ENCODE data around the gene BST2. TPM values are rescaled to one million over a fixed set of nuclear protein-coding genes. Genes with fewer than 3 reads are reported as not detected.
A peak's percentile ranks its signal among the peaks of the same experiment; 100 is the strongest.

The BST2 gene
- total RNA-seq (2013) = 131 TPM
- polyA plus RNA-seq = 100 to 1,000 TPM; 225 to 284 (median 272) TPM
- 61.9 and 108 TPM in 2 replicates for polyA minus RNA-seq
- total RNA-seq = 10.1 to 51.7 (median 44.2) reads per million in 11 experiments

- H3K27ac Mint-ChIP-seq = peak within 1 kb of the TSS; percentile 93 to 96 (median 96)
- H3K36me3 Mint-ChIP-seq = peaks cover 13 to 34% of the 10 kb centered on the region in 2 donors
- H3K4me3 ChIP-seq (replicated peaks in 1 of 3; ENCODE audit: low read depth in 2 of 3, low read length in 3 of 3) = peak within 1 kb of the TSS; percentile 67 to 93 (median 67)
- no peaks in the 10 kb centered on the region for H3K9me3 ChIP-seq (replicated peaks in 1 of 2; ENCODE audit: control insufficient read depth in 1 of 2, insufficient read depth in 1 of 2, low read length in 2 of 2)
- peaks cover 0 to 1% (median 0%) of the 10 kb centered on the region in 3 donors for H3K27me3 Mint-ChIP-seq (ENCODE audit: low read depth in 3 of 3)
- peaks cover 77% of the 10 kb centered on the region for H3K79me2 ChIP-seq (ENCODE audit: insufficient read depth, low read length)
- H3K9ac ChIP-seq (ENCODE audit: insufficient read depth, low read length, poor library complexity, severe bottlenecking) = peak within 1 kb of the TSS; percentile 85
- WGBS (ENCODE audit: insufficient coverage) = 4% methylated on average over 11 of the region's 18 CpGs
- peaks cover 9 to 25% of the 10 kb centered on the region in 2 donors for H3K36me3 ChIP-seq (replicated peaks in 1 of 2; ENCODE audit: control insufficient read depth in 1 of 2, insufficient read depth in 2 of 2, low read length in 2 of 2)
- H3K4me3 Mint-ChIP-seq = peak within 1 kb of the TSS; percentile 90 to 94
- peak within 1 kb of the TSS; percentile 65 to 92 for H3K27ac ChIP-seq (ENCODE audit: low read depth in 1 of 2, low read length in 2 of 2)
- H3K27me3 ChIP-seq (ENCODE audit: control insufficient read depth in 2 of 2, insufficient read depth in 2 of 2, low read length in 2 of 2) = no peaks in the 10 kb centered on the region
- H3K4me1 ChIP-seq (ENCODE audit: control insufficient read depth in 1 of 2, insufficient read depth in 2 of 2, low read length in 2 of 2) = peaks cover 39 to 50% of the 10 kb centered on the region in 2 donors
- peak; percentile 78 to 89 (median 88) for DNase-seq
- H3K4me1 Mint-ChIP-seq = peaks cover 46% of the 10 kb centered on the region
- peak within 1 kb of the TSS; percentile 88 for H2AFZ ChIP-seq (ENCODE audit: insufficient read depth, low read depth, low read length, poor library complexity, severe bottlenecking)
- intact Hi-C loops (cut with micrococcal nuclease) = loop anchor here (2.0 kb wide), 2 partner anchors 13 to 15 kb away; partner anchors contain the start of gene MVB12A (in 1 of the 2)
- peaks cover 0 to 2% (median 0%) of the 10 kb centered on the region in 7 donors for H3K9me3 Mint-ChIP-seq
- peak within 1 kb of the TSS; percentile 98 for H3K4me2 ChIP-seq (replicated peaks; ENCODE audit: extremely low read depth, low read length, poor library complexity, severe bottlenecking)
- H4K20me1 ChIP-seq (ENCODE audit: insufficient read depth, low read length) = peaks cover 30% of the 10 kb centered on the region
- no peak for TF ChIP-seq CTCF (IDR thresholded peaks at IDR 0.05)
These were observed at the start of gene BST2 for GRCh38 chr19:17405250-17406045. TSS of gene BST2 (minus strand) at chr19:17405630. CDS start at chr19:17405575, 55 bp downstream.

- Histone ChIP-seq H3K4me1 (ENCODE audit: control insufficient read depth in 1 of 2, insufficient read depth in 2 of 2, low read length in 2 of 2) (peaks cover 13 to 14% of the 10 kb centered on the region in 2 donors), H3K9ac (ENCODE audit: insufficient read depth, low read length, poor library complexity, severe bottlenecking) (no peak overlapping the region), H3K4me2 (replicated peaks; ENCODE audit: extremely low read depth, low read length, poor library complexity, severe bottlenecking) (no peak overlapping the region), H3K36me3 (replicated peaks in 1 of 2; ENCODE audit: control insufficient read depth in 1 of 2, insufficient read depth in 2 of 2, low read length in 2 of 2) (no peaks in the 10 kb centered on the region), H3K4me3 (replicated peaks in 1 of 3; ENCODE audit: low read depth in 2 of 3, low read length in 3 of 3) (no peak overlapping the region), H3K9me3 (replicated peaks in 1 of 2; ENCODE audit: control insufficient read depth in 1 of 2, insufficient read depth in 1 of 2, low read length in 2 of 2) (peaks cover 3 to 4% of the 10 kb centered on the region in 2 donors), H3K79me2 (ENCODE audit: insufficient read depth, low read length) (no peaks in the 10 kb centered on the region), H4K20me1 (ENCODE audit: insufficient read depth, low read length) (no peaks in the 10 kb centered on the region), H3K27ac (ENCODE audit: low read depth in 1 of 2, low read length in 2 of 2) (no peak overlapping the region), H2AFZ (ENCODE audit: insufficient read depth, low read depth, low read length, poor library complexity, severe bottlenecking) (no peak overlapping the region), H3K27me3 (ENCODE audit: control insufficient read depth in 2 of 2, insufficient read depth in 2 of 2, low read length in 2 of 2) (peaks cover 22 to 48% of the 10 kb centered on the region in 2 donors)
- no peak for TF ChIP-seq CTCF (IDR thresholded peaks at IDR 0.05)
- Mint-ChIP-seq H3K4me1 (peaks cover 21% of the 10 kb centered on the region), H3K36me3 (no peaks in the 10 kb centered on the region), H3K27ac (no peak overlapping the region), H3K9me3 (peaks cover 2 to 10% (median 9%) of the 10 kb centered on the region in 7 donors), H3K27me3 (ENCODE audit: low read depth in 3 of 3) (peaks cover 54 to 58% (median 55%) of the 10 kb centered on the region in 3 donors), H3K4me3 (peak overlapping the region in 1 of 2 donors; percentile 70)
- 72% methylated on average over 6 of the region's 13 CpGs for WGBS (ENCODE audit: insufficient coverage)
- intact Hi-C loops (cut with micrococcal nuclease) = loop anchor here in 1 of 2 donors (5.0 kb wide), 1 partner anchor 403 kb away; the partner anchor contains the start of gene RPL18A
- DNase-seq = no peak
These were observed 49.2 kb upstream of the BST2 start for GRCh38 chr19:17454576-17455071.

Data from CD14-positive monocyte (primary cell).